GM23338 (cell line): ENCODE results near the gene MKNK2. TPM values are rescaled to one million over a fixed set of nuclear protein-coding genes. Genes with fewer than 3 reads are reported as not detected.

Source experiments
- ATAC-seq: fragments of 200-7000 bp; cut with Tn5 transposase; 3 replicates; pipeline ENCODE4 v1.9.1; 2020
- DNase-seq: peaks from one replicate; pipeline ENCODE4 v3.0.0-alpha.2; 2015; ENCODE audit warnings: low spot score
- H2AFZ ChIP-seq: fragments of 200-600 bp; sonication (generic); 2 replicates; pipeline ENCODE4 v1.8.0; 2016; ENCODE audit warnings: antibody characterized with exemption, mild to moderate bottlenecking, moderate library complexity
- H3F3A ChIP-seq: fragments of 200-600 bp; sonication (generic); replicated peaks from 2 replicates; pipeline ENCODE4 v1.8.0; 2017; ENCODE audit warnings: antibody characterized with exemption, mixed run types, low read depth
- H3K27ac ChIP-seq: fragments of 200-600 bp; sonication (generic); 2 replicates; pipeline ENCODE4 v1.6.1; 2016; ENCODE audit warnings: low read depth
- H3K27me3 ChIP-seq: fragments of 200-600 bp; sonication (generic); 2 replicates; pipeline ENCODE4 v1.8.0; 2016; ENCODE audit warnings: mild to moderate bottlenecking, mixed run types, moderate library complexity; ENCODE audit not compliant: insufficient read depth
- H3K36me3 ChIP-seq: fragments of 200-600 bp; sonication (generic); 2 replicates; pipeline ENCODE4 v1.8.0; 2016; ENCODE audit warnings: mild to moderate bottlenecking; ENCODE audit not compliant: insufficient read depth
- H3K4me1 ChIP-seq: fragments of 200-600 bp; sonication (generic); 2 replicates; pipeline ENCODE4 v1.8.0; 2016; ENCODE audit warnings: mild to moderate bottlenecking, moderate library complexity; ENCODE audit not compliant: insufficient read depth
- H3K4me2 ChIP-seq: fragments of 200-600 bp; sonication (generic); 2 replicates; pipeline ENCODE4 v1.7.1; 2017; ENCODE audit warnings: mixed run types
- H3K4me3 ChIP-seq: fragments of 200-600 bp; sonication (generic); 2 replicates; pipeline ENCODE4 v1.6.1; 2016; ENCODE audit warnings: mixed run types
- H3K79me2 ChIP-seq: fragments of 200-600 bp; sonication (generic); replicated peaks from 2 replicates; pipeline ENCODE4 v1.8.0; 2017; ENCODE audit warnings: mild to moderate bottlenecking; ENCODE audit not compliant: insufficient read depth
- H3K9me2 ChIP-seq: fragments of 200-600 bp; sonication (generic); 2 replicates; pipeline ENCODE4 v1.8.0; 2017; ENCODE audit not compliant: insufficient read depth
- H4K20me1 ChIP-seq: fragments of 200-600 bp; sonication (generic); replicated peaks from 2 replicates; pipeline ENCODE4 v1.8.0; 2017; ENCODE audit warnings: mild to moderate bottlenecking; ENCODE audit not compliant: insufficient read depth
- H3K27ac Mint-ChIP-seq: 2 replicates; pipeline ENCODE4 v1.8.0; 2020; ENCODE audit warnings: inconsistent platforms, mild to moderate bottlenecking, moderate library complexity, mixed read lengths
- H3K27me3 Mint-ChIP-seq: 3 replicates; pipeline ENCODE4 v1.8.0; 2022; ENCODE audit warnings: low read depth, mild to moderate bottlenecking, moderate library complexity, mixed read lengths, inconsistent platforms; ENCODE audit not compliant: insufficient read depth, poor library complexity
- H3K36me3 Mint-ChIP-seq: 3 replicates; pipeline ENCODE4 v1.8.0; 2021; ENCODE audit warnings: low read depth, mild to moderate bottlenecking, inconsistent platforms, moderate library complexity, mixed read lengths
- H3K4me1 Mint-ChIP-seq: 3 replicates; pipeline ENCODE4 v1.8.0; 2020; ENCODE audit warnings: mild to moderate bottlenecking, inconsistent platforms, mixed read lengths
- H3K4me3 Mint-ChIP-seq: 3 replicates; pipeline ENCODE4 v1.8.0; 2021; ENCODE audit warnings: moderate library complexity, mild to moderate bottlenecking, inconsistent platforms, mixed read lengths
- H3K9me3 Mint-ChIP-seq: 3 replicates; pipeline ENCODE4 v1.8.0; 2020; ENCODE audit warnings: moderate library complexity, mild to moderate bottlenecking, inconsistent platforms, mixed read lengths
- CREB1 ChIP-seq: fragments of 250-450 bp; sonication (Bioruptor Pico); IDR thresholded peaks from 2 replicates; pipeline ENCODE4 v1.5.0; 2020; ENCODE audit warnings: low read depth, mild to moderate bottlenecking, moderate library complexity
- CTCF ChIP-seq, 2 experiments: fragments of 200-600 bp in 1 of 2; sonication (generic) in 1 of 2; conservative IDR thresholded peaks; 2 replicates each; pipeline versions ENCODE4 v1.5.1 to v1.6.1; 2016 to 2017; ENCODE audit warnings: antibody characterized with exemption in 2 of 2, low read depth in 2 of 2, mild to moderate bottlenecking in 2 of 2, moderate library complexity in 1 of 2
- ETS1 ChIP-seq: IDR thresholded peaks from 2 replicates; pipeline ENCODE4 v1.6.1; 2016; ENCODE audit warnings: antibody characterized with exemption
- JUNB ChIP-seq: IDR thresholded peaks from one replicate; pipeline ENCODE4 v1.6.1; 2016; ENCODE audit warnings: antibody characterized with exemption; ENCODE audit not compliant: unreplicated experiment
- NANOG ChIP-seq: IDR thresholded peaks from 2 replicates; pipeline ENCODE4 v1.6.1; 2016; ENCODE audit warnings: antibody characterized with exemption, borderline replicate concordance
- ZNF462 ChIP-seq: fragments of 250-450 bp; sonication (Bioruptor Pico); IDR thresholded peaks from 2 replicates; pipeline ENCODE4 v1.5.0; 2020; ENCODE audit warnings: mild to moderate bottlenecking, moderate library complexity
- polyA plus RNA-seq: library from polyadenylated mRNA; unstranded; fragments of >200 nt; fragmentation: Nextera tagmentation; extraction: Ambion mirVana; gene quantifications from 2 replicates; pipeline ENCODE4 v1.2.1, GENCODE V29; 2016
- total RNA-seq: library from RNA; depleted of rRNA; stranded (reverse); fragments of >200 nt; shearing (Covaris generic); gene quantifications from 2 replicates; pipeline ENCODE4 v1.2.3, GENCODE V29; 2014

The MKNK2 gene
- total and polyA plus RNA-seq, 2 experiments from 2014 or later, result 71.0 to 159 TPM

GRCh38 chr19:2070986-2071673 is 20.1 kb upstream of the MKNK2 start:
- Histone ChIP-seq H2AFZ (no peak overlapping the region), H3K4me1 (no peaks in the 10 kb centered on the region), H3K36me3 (no peaks in the 10 kb centered on the region; the same call in 1 of the 2 replicates), H3K79me2 (no peaks in the 10 kb centered on the region), H3K4me2 (no peak overlapping the region), H3K27ac (no peak overlapping the region), H3K9me2 (no peaks in the 10 kb centered on the region), H3K4me3 (no peak overlapping the region), H3F3A (no peaks in the 10 kb centered on the region), H3K27me3 (no peaks in the 10 kb centered on the region), H4K20me1 (no peaks in the 10 kb centered on the region)
- DNase-seq (no peak), ATAC-seq (no peak)
- no peaks in the 10 kb centered on the region for H3K4me1 Mint-ChIP-seq
- peaks cover 18% of the 10 kb centered on the region for H3K27me3 Mint-ChIP-seq
- TF ChIP-seq CTCF (conservative IDR thresholded peaks at IDR 0.05; ENCODE audit: low read depth in 2 of 2) (no peak), ETS1 (no peak), NANOG (no peak), CREB1 (no peak), JUNB (no peak), ZNF462 (CRISPR knock-in tag) (no peak)
- H3K27ac Mint-ChIP-seq, result no peak overlapping the region; the same call in 1 of the 2 replicates
- peaks cover 5% of the 10 kb centered on the region; the same call in 2 of the 3 replicates for H3K36me3 Mint-ChIP-seq
- no peaks in the 10 kb centered on the region for H3K9me3 Mint-ChIP-seq
- no peak overlapping the region for H3K4me3 Mint-ChIP-seq
